Ovary (tissue), 9 donors: Measurements from ENCODE around the gene ETV4. TPM values are rescaled to one million over a fixed set of nuclear protein-coding genes. Genes with fewer than 3 reads are reported as not detected.

Experiments
- DNase-seq, 5 donors: peaks; one replicate each; pipeline ENCODE4 v3.0.0-alpha.2; 2019 to 2020
- H3K27ac ChIP-seq, 2 donors: fragments of 200-600 bp; one replicate each; pipeline versions ENCODE4 v1.5.1 to v1.8.0; 2019 to 2022
- H3K27me3 ChIP-seq: fragments of 200-600 bp; one replicate; pipeline ENCODE4 v1.8.0; 2022
- H3K36me3 ChIP-seq: fragments of 200-600 bp; sonication (generic); one replicate; pipeline ENCODE4 v1.5.1; 2019
- H3K4me1 ChIP-seq: one replicate; pipeline ENCODE4 v1.8.1; 2013; ENCODE audit warnings: mild to moderate bottlenecking, moderate library complexity; ENCODE audit not compliant: insufficient read depth
- H3K4me3 ChIP-seq: fragments of 200-600 bp; sonication (generic); one replicate; pipeline ENCODE4 v1.5.1; 2017
- H3K9me3 ChIP-seq, 2 donors: fragments of 200-600 bp in 1 of 2; sonication (generic) in 1 of 2; one replicate each; pipeline versions ENCODE4 v1.5.1 to v1.8.1; 2013 to 2019; ENCODE audit warnings: mild to moderate bottlenecking in 1 of 2, moderate library complexity in 1 of 2
- CTCF ChIP-seq, 3 donors: fragments of 450-650 bp in 2 of 3; fragments of 200-600 bp in 1 of 3; IDR thresholded peaks; one replicate each; pipeline versions ENCODE4 v1.5.1 to v1.8.0; 2016 to 2022; ENCODE audit warnings: antibody characterized with exemption in 3 of 3, mild to moderate bottlenecking in 1 of 3
- EP300 ChIP-seq: sonication (generic); formaldehyde crosslinking; IDR thresholded peaks from one replicate; pipeline ENCODE4 v1.6.1; 2017; ENCODE audit warnings: antibody characterized with exemption
- POLR2A ChIP-seq: fragments of 450-650 bp; IDR thresholded peaks from one replicate; pipeline ENCODE4 v1.6.1; 2017; ENCODE audit warnings: antibody characterized with exemption, mild to moderate bottlenecking, moderate library complexity
- WGBS, 3 donors: extraction: QIAGEN DNeasy Blood & Tissue Kit in 1 of 3; methylation state at CpG; one replicate each; pipeline versions ENCODE4 v1.1.5 to v1.1.7; 2013 to 2017; 5-methylcytosine and 5-hydroxymethylcytosine counted together
- intact Hi-C, 4 donors: fragments of 100-400 bp; cut with DNase I; formaldehyde crosslinking; loops; one replicate each; pipeline versions ENCODE4 v1.11.0 to v1.15.1; 2022 to 2023
- polyA plus RNA-seq, 2 donors: library from polyadenylated mRNA; stranded (reverse); fragments of 200-250 nt in 1 of 2; fragments of 350-450 nt in 1 of 2; fragmentation: Illumina TruSeq in 1 of 2; extraction: RNeasy Lipid Tissue Mini Kit (QIAGEN cat#74804) in 1 of 2; gene quantifications; one replicate each; pipeline ENCODE4 v1.2.3, GENCODE V29; 2013 to 2014
- total RNA-seq, 7 donors: library from RNA; depleted of rRNA in 2 of 7; stranded (reverse); fragments of >200 nt in 2 of 7; fragmentation: NEBNext Ultra II Directional in 3 of 7; extraction: Animal tissue kit (Norgen Biotek cat#: 25700) in 3 of 7; gene quantifications; one replicate each; pipeline versions ENCODE4 v1.1.0 to v1.2.4, GENCODE V29; 2016 to 2023
- donor health status: DM: no; HTN: no; CAD: no; lungs with moderate emphysema.
- donor health status: DM: no; HTN: no; CAD: no.
- donor health status: Bipolar disorder and iron deficiency.
- donor health status: DM: yes; HTN: yes; CAD: no.
- donor health status: DM: no; HTN: no; CAD: no.
- donor health status: DM: yes; HTN: yes; CAD: no.

ETV4 gene
- total and polyA plus RNA-seq, 9 donors: 0.25 to 5.3 (median 0.77) TPM; not detected in 1

- 94 to 96% (median 96%) methylated on average over 5 of the region's 5 CpGs for WGBS, 3 donors
- TF ChIP-seq POLR2A (no peak), CTCF (IDR thresholded peaks at IDR 0.05) (no peak), EP300 (no peak)
- H3K4me3 ChIP-seq: no peak overlapping the region
- H3K27me3 ChIP-seq: no peaks in the 10 kb centered on the region
- H3K27ac ChIP-seq: no peak overlapping the region
- intact Hi-C loops: no loop called here
- H3K36me3 ChIP-seq: no peaks in the 10 kb centered on the region
- H3K9me3 ChIP-seq: no peaks in the 10 kb centered on the region
- no peak for DNase-seq
- no peaks in the 10 kb centered on the region for H3K4me1 ChIP-seq
These were observed 22.5 kb upstream of the ETV4 start for GRCh38 chr17:43568506-43569082.

GRCh38 chr17:43563600-43564594 is 17.8 kb upstream of the ETV4 start:
- H3K27ac ChIP-seq: no peak overlapping the region
- no peaks in the 10 kb centered on the region for H3K4me1 ChIP-seq
- intact Hi-C loops: no loop called here
- H3K36me3 ChIP-seq: no peaks in the 10 kb centered on the region
- no peak overlapping the region for H3K4me3 ChIP-seq
- WGBS, 3 donors: 59 to 72% (median 64%) methylated on average over 15 of the region's 15 CpGs
- H3K27me3 ChIP-seq: no peaks in the 10 kb centered on the region
- DNase-seq: no peak
- TF ChIP-seq CTCF (IDR thresholded peaks at IDR 0.05): no peak
- no peak for TF ChIP-seq POLR2A
- TF ChIP-seq EP300: no peak
- H3K9me3 ChIP-seq: no peaks in the 10 kb centered on the region

GRCh38 chr17:43562679-43563599 is 16.8 kb upstream of the ETV4 start:
- intact Hi-C loops: no loop called here
- no peaks in the 10 kb centered on the region for H3K27me3 ChIP-seq
- H3K27ac ChIP-seq: no peak overlapping the region
- TF ChIP-seq POLR2A (no peak), CTCF (IDR thresholded peaks at IDR 0.05) (no peak), EP300 (no peak)
- H3K4me1 ChIP-seq: no peaks in the 10 kb centered on the region
- DNase-seq: peak in 4 of 5 donors; percentile 20 to 47 (median 28)
- no peaks in the 10 kb centered on the region for H3K36me3 ChIP-seq
- no peak overlapping the region for H3K4me3 ChIP-seq
- WGBS, 3 donors: 1 to 8% (median 6%) methylated on average over 19 of the region's 19 CpGs
- no peaks in the 10 kb centered on the region for H3K9me3 ChIP-seq
